GM11168 (cell line): ENCODE data around the gene ING2.

ENCODE experiments used
- in situ Hi-C: fragments of 300-500 bp; cut with MboI; formaldehyde crosslinking; loops from one replicate; pipeline ENCODE4 v1.12.0; 2022; ENCODE audit warnings: low sequenced_read_pairs; ENCODE audit not compliant: unreplicated experiment

ING2 gene

DNA sequence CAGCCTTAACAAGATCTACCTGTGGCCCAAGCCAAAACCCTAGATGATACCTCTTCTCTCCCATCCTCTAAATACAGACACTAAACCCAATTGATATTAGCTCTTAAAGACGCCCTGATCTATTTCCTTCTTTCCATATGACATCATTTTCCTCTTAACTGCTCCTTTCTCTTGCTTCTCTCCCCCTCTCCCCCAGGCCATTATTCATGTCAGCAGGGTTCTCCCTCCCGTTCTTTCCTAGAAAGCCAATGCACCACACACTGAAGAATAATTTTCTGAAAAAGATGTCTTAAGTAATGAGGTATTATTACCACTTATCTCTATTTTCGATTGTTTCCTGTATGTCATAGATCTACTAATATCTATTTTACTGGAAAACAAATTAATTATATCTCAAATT, 9.7 kb upstream of the ING2 start:
- in situ Hi-C loops = no loop called here

DNA sequence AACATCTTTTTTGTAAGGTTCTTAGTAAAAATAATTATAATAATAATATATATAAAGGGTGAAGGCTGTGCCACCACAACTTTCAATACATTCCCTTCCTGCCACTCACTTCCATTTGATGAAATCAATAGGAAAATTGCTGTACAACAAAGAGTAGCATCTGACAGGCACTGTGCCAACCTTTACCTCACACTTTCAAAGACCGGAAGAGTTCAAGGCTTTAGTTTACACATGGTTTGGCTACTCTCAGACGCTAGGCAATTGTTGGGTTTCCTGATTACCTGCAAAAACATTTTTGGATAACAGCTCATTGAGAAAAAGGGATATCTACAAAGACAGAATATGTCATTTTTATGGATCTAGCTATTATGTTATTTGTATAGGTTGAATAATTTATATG, 5.5 kb upstream of the ING2 start:
- in situ Hi-C loops = no loop called here

DNA sequence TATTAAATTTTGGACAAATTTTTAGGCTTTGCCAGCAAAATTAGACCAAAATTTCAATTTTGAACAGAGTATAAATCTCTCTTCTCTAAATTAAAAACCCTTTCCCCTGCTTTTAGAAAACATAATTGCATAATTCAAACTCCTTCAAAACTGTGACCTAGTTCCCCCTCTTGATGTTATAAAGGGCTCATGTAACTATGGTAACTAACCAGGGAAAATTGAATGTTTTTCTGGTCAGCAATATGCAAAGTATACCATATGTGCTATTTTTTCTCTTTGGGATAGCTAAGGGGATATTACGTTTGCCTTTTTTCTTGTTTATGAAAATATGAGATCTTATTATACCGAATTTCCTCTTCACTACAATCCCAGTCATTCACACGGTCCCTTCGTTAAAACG, 5.1 kb upstream of the ING2 start:
- in situ Hi-C loops = no loop called here

DNA sequence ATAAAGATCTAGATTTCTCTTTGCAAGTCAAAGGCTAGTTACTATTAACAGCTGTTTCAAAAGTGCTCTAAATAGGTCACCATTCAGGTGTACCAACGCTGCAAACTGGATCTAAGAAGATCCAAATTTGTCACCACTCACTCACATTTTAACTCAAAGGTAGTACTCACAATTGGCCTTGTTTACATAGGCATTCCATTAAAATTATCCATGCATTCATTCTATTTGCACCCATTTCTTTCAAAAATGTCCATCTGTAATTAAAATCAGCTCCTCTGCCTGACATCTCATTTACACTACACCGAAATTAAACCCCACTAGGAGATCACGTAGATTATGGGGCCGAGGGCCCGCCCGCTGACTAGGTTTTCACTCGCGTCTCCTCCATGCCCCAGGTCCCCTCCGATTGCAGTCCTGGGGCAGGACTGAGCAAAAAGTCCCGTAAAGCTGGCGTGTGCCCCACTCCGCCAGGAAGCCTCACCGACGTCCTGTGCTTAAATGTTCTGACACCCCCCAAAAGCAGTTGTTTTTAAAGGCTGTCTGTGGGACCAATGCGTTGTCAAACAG, 1.3 kb upstream of the ING2 start:
- in situ Hi-C loops = no loop called here

DNA sequence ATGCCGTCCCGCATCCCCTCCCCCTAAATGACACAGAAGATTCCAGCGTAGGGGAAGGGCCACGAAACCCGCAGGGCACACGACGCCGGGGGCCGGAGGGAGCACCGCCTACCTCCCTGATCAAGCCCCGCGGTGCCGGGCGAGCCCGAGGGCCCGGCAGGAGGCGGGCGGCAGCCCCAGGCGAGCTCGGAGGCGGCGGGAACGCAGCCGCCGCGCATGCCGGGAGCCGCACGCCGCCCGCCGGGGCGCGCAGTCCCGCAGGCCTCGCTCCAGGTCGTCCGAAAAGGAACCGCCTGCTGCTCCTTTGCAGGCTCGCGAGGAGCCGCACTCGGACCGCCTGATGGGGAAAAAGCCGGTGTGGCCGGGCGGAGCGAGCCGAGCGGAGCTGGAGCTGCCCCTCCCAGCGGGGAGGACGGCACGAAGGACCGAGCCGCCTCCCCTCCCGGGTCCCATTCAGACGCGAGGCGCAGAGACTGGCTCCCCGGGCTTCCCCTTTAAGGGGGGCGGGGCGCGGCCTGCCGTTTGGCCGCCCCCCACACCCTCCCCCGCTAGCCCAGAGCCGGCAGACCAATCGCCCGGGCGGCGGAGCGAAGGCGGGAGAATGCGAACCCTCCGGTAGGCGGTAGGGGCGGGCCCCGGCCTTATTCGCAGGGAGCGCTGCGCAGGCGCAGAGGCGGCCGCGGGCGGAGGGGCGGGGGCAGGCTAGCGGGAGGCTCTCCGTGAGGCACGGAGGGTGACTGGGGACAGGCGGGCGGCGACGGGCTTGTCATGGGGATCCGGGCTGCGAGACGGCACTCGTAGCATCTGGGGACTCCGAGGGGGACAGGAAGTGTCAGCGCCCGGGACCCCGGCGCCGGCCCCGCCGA, 561 bp upstream of the ING2 start:
- in situ Hi-C loops = no loop called here

- in situ Hi-C loops = no loop called here
Measured at GRCh38 chr4:183505611-183506388, 942 bp downstream of the ING2 start.

- in situ Hi-C loops = no loop called here
Measured at GRCh38 chr4:183506389-183506735, 1.5 kb downstream of the ING2 start.

DNA sequence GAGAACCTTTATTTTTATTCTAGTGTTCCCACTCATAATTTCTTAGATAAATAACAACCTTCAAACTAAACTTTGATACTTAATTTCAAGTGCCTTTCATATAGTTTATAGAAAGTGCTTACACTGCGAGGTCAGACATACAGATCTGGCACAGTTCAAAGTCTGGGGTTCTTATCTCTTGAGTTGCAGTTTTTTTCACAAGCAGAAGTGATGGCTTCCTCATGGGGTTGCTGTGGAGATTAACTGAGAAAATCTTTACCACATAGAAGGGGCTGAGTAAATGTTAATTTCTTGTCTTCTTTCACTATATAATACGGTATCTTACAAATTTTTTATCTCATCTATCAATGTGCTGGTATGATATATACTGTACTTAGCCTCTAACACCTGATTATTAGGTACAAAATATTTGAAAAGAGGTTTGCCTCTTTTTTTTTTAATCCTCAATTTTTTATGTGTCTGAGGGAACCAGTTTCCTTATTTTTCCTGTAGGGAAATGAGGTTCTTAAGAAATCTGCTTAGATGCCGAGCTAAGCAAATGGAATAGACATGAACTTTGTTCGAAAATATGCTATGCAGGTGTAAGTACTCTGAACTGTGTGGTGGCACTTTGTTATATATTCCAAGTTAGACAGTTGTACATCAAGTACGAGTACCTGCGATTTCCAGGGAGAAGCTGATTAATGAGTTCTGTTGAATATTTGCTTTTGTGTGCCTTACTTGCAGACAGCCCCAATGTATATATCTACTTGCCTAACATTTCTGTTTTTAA, 3.3 kb downstream of the ING2 start:
- in situ Hi-C loops = no loop called here

DNA sequence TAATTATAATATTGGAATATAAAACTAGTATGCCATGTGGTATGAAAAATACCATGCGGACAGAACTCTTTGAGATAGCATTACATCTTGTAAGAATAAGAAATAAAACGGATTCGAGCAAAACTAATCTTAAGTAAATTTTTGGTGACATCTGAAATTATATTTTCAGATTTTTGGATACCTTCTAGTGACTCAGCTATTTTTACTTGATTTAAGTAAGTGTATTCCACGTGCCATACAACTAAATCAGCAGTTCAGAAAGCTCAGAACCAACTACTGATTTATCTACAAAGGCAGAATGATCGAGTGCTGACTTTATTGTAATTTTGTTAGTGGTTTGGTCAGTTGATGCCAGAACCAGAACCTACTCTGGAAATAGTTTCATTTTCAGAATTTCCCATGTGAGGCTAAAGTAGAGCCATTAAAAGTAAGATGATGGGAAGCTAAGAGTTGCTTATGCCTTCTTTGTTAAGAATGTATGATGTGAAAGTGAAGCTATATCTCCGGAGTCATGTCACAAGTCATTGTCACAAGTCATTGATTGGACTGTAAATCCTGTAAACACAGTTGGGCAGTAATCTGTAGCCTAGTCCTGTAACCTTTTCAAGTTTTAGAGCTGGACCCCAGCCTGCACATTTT, 4.0 kb downstream of the ING2 start:
- in situ Hi-C loops = no loop called here

DNA sequence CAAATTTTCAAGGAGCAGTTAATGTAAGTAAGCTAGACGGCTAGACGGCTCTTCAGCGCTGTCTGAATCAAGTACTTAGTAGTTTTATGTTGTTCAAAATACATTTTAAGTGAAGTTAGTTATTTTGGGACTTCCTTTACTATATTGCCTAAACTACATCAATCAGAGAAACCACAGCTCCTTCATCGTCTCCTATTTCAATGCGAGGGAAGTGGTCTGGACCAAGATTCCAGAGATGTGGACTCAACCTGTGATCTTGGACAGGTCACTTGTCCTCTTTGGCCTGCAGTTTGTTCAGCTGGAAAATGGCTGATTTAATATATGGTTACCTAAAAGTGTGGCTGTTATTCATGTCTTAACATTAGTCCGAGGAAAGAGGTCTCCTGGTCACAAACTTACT, 10.6 kb downstream of the ING2 start:
- in situ Hi-C loops = no loop called here

- in situ Hi-C loops = no loop called here
Measured at GRCh38 chr4:183517194-183517593, 12.3 kb downstream of the ING2 start.

- in situ Hi-C loops = no loop called here
Measured at GRCh38 chr4:183517781-183518180, 12.9 kb downstream of the ING2 start.

- in situ Hi-C loops = no loop called here
Measured at GRCh38 chr4:183522821-183523220, 18.0 kb downstream of the ING2 start.

- in situ Hi-C loops = no loop called here
Measured at GRCh38 chr4:183527326-183527725, 22.5 kb downstream of the ING2 start.

GRCh38 chr4:183532821-183533220, 28.0 kb downstream of the ING2 start:
- in situ Hi-C loops = no loop called here

DNA sequence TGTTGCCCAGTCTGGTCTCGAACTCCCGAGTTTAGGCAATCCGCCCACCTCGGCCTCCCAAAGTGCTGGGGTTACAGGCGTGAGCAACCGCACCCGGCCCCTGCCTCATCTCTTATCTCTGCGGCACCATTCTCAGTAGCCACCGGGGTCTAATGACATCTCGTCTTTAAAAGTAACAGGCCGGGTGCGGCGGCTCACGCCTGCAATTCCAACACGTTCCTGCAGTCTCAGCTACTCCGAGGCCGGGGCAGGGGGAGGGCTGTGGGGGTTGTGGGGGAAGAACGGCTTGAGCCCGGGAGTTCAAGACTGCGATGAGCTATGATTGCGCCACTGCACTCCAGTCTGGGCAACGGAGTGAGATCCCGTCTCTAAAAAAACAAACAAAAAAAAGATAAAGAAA, 28.8 kb downstream of the ING2 start:
- in situ Hi-C loops = no loop called here

DNA sequence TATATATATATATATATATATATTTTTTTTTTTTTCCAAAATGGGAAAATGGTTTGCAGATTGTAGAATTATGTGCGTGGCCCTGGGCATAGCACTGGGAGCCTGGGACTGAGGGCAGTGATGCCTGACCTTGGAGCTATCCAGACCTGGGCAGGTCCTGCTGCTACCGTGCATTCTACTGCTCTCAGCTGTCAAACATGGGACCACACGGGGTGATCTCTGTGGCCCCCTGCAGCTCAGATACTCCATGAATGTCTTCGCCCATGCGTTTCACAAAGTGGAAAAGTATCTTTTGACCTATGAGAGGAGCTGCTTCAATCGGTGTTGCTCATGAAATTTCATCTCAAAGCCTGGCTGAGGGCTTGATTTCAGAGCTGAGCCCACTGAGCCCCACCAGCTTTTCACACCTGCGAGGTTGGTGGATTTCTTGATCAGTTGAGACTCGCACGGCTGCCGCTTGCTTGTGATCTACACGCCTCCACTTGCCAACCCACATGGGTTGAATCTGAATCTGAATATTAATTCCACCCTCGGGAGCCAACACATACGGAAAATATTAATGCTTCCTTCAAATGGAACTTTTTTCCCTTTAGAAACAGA, 35.7 kb downstream of the ING2 start:
- in situ Hi-C loops = no loop called here

GRCh38 chr4:183541010-183541751, 36.3 kb downstream of the ING2 start:
- in situ Hi-C loops = no loop called here

DNA sequence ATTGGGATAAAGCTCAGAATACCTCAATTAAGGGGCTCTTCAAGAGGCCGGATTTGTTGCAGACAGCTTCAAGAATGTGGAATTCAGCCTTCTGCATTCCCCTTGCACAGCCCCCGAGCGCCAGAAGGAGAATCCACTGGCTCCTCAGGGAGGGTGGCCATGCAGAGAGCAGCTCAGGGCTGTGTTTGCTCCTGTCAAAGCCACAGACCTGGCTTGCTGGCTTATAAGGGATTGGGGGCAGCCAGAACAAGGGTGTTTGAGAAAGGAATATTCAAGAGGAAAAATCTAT, 36.8 kb downstream of the ING2 start:
- in situ Hi-C loops = no loop called here
